ENCODE data around the gene PHYHD1. TPM values are rescaled to one million over a fixed set of nuclear protein-coding genes. Genes with fewer than 3 reads are reported as not detected.
A peak's percentile ranks its signal among the peaks of the same experiment; 100 is the strongest.
"Not testable (repeated sequence)": the region's sequence is repeated elsewhere in the genome, so short reads cannot be mapped to it uniquely, and the experiment has no call there.

The PHYHD1 gene
- polyA plus RNA-seq, 3 donors: 41.6 to 58.1 (median 51.5) TPM

DNA sequence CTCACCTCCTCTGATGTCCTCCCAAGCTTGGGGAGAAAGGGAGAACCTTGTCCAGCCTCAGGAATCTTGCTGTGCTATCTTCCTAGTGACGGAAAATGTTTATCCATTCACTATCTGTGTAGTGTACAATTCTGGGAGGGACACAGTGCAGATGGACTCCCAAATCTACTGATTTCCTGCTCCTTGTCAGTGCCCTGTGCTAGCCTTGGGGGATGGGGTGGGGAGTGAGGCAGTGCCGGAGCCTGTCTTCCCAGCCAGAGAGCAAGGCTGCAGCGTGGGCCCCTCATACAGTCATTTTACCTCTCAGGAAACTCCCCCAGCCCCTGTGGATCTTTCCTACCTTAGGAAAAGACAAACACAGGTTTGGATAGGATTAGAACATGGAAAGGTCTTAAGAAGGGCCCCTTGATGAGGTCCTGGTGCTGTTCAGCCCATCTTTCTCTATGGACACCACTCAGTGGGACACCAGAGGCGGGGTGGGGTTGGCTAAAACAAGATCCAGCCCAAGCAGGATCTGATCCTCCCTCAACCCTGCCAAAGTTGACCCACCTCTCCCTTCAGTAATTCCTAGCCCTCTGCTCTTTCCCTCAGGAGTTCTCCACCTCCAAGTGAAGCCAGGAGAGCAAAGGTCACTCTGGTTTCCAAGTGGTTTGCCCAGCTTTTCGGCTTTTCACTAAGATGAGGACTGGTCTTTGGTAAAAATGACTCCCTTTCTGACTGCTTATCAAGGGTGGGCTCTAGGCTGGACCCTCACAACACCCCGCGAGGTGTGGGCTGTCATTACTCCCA is 23.2 kb downstream of the PHYHD1 start:
- 86 to 90% (median 87%) methylated on average over 7 of the region's 7 CpGs for WGBS, 3 donors
- H3K27ac ChIP-seq (ENCODE audit: low read depth, low read length): no peak overlapping the region

DNA sequence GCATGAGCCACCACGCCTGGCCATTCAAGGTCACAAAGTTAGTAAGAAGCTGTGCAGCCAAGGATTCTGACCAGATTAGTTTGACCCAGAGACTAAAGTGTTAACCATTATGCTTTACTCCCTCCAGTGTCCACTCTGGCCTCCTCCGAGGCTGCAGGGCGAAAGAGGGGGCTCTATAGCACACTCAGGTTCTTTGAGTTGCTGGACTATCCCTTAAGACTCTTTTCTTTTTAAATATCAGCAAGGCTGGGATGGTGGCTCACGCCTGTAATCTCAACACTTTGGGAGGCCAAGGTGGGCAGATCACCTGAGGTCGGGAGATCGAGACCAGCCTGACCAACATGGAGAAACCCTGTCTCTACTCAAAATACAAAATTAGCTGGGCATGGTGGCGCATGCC is 24.2 kb downstream of the PHYHD1 start:
- WGBS, 3 donors: 86 to 92% (median 90%) methylated on average over 7 of the region's 7 CpGs
- H3K27ac ChIP-seq (ENCODE audit: low read depth, low read length): not testable (repeated sequence)

DNA sequence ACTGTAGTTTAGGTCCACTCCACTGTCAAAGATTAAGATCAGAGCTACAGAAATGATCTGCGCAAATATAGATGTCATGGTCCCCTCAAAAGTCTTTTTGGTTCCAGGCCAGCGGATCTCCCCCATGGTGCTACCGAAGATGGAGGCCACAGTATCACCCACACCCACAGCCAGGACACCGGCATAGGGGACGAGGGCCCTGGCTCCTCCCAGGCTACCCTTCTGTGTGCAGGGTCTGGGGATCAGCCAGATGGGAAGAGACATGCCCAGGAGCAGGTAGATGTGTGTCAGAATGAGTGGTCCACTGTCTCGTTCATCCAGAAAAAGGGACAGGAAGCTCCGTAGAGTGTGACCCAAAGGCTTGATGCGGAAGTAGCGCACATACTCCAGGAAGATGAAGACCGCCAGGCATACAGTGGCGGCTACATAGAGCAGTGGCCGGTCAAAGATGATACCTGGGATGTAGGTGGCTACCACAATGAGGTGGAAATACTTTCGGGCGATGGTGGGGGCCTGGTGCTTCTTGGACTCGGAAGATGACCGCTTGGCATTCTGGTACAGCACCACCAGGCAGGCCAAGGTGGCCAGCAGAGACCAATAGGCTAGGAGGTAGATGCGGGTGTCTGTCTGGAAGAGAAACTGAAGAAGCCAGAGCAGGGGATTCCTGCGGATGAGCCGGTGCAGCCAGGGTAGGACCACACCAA is 25.2 kb downstream of the PHYHD1 start:
- no peak overlapping the region for H3K27ac ChIP-seq (ENCODE audit: low read depth, low read length)
- WGBS, 3 donors: 95 to 97% (median 96%) methylated on average over 19 of the region's 19 CpGs

DNA sequence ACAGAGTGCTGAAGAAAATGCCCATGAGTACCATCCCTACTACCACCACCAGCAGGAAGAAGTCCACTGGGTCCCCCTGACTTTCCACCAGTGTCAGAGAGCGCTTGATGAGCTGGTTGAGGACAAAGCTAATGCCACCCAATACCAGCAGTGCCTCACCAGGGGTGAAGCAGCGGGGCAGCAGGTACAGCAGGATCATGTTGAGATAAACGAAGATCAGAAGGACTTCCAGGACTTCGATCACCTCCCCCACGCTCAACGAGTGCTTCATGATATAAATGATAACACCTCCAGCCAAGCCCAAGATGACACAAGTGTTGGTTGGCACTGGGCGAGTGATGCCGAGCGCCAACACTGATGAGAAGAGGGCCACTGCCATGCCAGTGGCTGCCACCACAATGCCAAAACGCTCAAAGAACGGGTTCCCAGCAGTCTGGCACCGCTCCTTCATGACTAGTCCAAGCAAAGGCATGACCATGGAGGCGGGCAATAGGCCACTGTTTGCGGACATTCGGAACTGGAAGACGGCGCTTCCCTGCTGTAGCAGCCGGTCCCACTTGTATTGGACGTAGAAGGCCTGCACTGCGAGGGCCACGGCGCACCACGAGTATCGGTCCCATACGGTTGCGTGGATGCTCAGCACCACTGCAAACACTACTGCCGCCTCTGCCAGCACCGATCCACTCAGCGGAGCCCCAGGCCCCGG is 25.9 kb downstream of the PHYHD1 start:
- no peak overlapping the region for H3K27ac ChIP-seq (ENCODE audit: low read depth, low read length)
- 21 to 31% (median 28%) methylated on average over 30 of the region's 30 CpGs for WGBS, 3 donors

DNA sequence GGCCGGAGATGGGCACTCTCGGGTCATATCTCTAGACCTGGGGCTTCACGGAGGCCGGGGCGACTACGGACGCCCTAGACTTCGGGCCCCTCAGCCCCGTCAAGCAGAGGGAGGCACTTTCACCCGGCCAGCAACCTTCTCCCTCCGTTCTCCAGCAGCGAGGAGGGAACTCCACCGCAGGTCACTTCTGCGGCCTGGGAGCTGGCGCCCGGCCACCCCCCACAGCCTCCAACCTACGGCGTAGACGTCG is 26.4 kb downstream of the PHYHD1 start:
- WGBS, 3 donors: 0 to 1% (median 0%) methylated on average over 11 to 20 of the region's 20 CpGs

DNA sequence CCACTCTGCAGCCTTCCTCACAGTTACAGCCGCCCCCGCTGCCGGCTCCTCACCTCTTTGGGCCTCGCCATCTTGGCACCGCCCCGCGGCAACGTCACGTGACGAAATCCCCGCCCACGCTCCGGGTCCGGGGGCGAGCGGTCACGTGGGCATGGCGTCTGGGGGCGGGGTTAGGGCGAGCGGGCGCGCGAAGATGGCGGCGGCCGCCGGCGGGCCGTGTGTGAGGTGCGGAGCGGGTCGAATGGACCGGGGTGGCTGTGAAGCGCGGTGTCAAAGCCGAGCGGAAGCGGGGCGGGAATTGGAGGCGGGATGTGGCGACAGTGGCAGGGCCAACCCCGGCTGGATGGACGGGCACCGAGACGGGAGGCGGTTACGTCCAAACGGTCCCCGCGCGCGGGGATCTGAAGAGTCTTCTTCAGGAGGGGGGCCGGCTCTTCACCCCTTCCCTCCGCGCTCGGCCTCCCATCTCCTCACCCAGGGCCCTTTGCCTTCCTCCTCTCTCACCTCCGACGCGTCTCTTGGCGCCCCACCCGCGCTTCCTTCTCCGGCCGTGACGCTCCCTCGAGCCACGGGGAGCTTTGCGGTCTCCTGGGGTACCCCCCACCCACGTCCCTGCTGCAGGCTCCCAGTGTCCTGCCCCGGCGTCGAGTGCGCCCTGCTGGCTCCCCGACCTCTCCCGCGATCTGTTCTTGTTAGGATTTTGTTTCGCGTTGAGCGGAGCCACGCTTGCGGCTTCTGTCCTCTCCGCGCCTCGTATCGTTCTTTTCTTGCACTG is 26.9 kb downstream of the PHYHD1 start, which contains the start of the genes DOLK and NUP188:
Gene DOLK (minus strand): TSS at position 77 of the 775 bp plus-strand sequence. CDS start 300 bp downstream, outside the sequence.
Gene NUP188 (plus strand): TSS at position 173 of the 775 bp plus-strand sequence. CDS start 21 bp downstream, at position 194.
- H3K27ac ChIP-seq (ENCODE audit: low read depth, low read length): peak within 1 kb of the TSS; percentile 68
- 0 to 1% (median 1%) methylated on average over 65 to 86 of the region's 86 CpGs for WGBS, 3 donors

More for the DNA sequence above, 26.4 kb downstream of the PHYHD1 start:
- no peak overlapping the region for H3K27ac ChIP-seq (ENCODE audit: low read depth, low read length)

DNA sequence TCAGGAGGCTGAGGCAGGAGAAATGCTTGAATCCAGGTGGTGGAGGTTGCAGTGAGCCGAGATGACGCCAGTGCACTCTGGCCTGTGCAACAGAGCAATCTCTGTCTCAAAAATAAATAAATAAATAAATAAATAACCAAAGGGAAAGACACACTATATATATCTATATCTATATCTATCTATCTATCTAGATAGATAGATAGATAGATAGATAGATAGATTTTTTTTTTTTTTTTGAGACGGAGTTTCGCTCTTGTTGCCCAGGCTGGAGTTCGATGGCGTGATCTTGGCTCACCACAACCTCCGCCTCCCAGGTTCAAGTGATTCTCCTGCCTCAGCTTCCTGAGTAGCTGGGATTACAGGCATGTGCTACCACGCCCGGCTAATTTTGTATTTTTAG is 40.6 kb downstream of the PHYHD1 start:
- H3K27ac ChIP-seq (ENCODE audit: low read depth, low read length): not testable (repeated sequence)
- WGBS, 3 donors: 95 to 97% (median 97%) methylated on average over 9 of the region's 9 CpGs

DNA sequence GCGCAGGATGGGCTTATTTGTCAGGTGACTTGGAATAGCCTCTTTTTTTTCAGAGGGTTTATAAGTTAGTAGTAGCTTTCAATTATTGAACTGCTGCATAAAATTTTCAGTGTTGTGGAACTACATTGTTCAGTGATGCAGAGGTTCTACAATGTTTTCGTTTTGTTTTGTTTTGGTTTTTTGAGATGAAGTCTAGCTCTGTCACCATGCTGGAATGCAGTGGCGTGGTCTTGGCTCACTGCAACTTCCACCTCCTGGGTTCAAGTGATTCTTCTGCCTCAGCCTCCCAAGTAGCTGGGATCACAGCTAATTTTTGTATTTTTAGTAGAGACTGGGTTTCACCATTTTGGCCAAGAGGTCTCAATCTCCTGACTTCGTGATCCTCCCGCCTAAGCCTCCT is 48.7 kb downstream of the PHYHD1 start:
- H3K27ac ChIP-seq (ENCODE audit: low read depth, low read length): no peak overlapping the region
- WGBS, 3 donors: 93 to 97% (median 94%) methylated on average over 5 of the region's 5 CpGs

DNA sequence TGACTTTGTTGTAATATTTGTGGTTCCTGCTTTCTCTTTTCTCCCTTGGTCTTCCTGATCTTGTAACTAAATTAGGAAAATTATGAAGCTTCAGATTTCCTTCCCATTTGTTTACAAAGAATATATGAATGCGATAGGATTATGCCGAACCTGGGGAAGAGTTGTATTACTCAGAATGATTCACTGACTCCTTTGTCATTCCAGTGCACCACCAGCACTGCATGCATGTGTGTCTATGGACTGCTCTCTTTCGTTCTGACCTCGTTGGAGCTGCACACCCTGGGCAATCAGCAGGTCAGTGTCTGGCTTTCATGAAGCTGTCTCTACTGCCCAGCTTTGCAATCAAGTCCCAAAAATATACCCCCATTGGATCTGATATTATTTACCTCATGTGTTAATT is 52.2 kb downstream of the PHYHD1 start:
- no peak overlapping the region for H3K27ac ChIP-seq (ENCODE audit: low read depth, low read length)
- WGBS, 3 donors: 81 to 89% (median 89%) methylated on average over 4 of the region's 4 CpGs

DNA sequence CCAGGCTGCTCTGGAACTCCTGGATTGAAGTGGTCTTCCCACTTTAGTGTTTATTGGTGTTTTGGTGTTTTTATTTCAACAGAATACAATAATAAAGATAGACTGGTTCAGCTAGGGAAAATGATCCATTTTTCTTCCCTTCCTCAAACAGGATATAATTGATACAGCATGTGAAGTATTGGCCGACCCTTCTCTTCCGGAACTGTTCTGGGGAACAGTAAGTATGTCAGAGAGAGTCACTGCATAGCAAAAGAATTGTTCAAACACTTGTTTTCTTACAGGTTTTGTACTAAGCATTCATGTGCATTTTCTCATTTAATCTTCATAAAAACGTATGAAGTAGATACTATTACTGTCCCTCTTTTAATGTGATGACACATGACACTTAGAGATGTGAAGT is 58.3 kb downstream of the PHYHD1 start:
- WGBS, 3 donors: 83 to 94% (median 89%) methylated on average over 3 of the region's 3 CpGs
- no peak overlapping the region for H3K27ac ChIP-seq (ENCODE audit: low read depth, low read length)

DNA sequence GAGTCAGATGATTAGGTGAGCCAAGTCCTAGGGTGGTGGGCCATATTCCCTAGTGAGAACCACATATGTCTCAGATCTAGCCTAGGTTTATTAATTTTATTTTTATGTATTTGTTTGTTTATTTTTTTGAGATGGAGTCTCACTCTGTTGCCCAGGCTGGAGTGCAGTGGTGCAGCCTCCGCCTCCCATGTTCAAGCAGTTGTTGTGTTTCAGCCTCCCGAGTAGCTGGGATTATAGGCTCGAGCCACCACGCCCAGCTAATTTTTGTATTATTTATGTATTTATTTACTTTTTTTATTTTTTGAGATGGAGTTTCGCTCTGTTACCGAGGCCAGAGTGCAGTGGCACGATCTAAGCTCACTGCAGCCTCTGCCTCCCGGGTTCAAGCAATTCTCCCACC is 62.8 kb downstream of the PHYHD1 start:
- WGBS, 3 donors: 96 to 97% (median 96%) methylated on average over 8 of the region's 8 CpGs
- H3K27ac ChIP-seq (ENCODE audit: low read depth, low read length): no peak overlapping the region

DNA sequence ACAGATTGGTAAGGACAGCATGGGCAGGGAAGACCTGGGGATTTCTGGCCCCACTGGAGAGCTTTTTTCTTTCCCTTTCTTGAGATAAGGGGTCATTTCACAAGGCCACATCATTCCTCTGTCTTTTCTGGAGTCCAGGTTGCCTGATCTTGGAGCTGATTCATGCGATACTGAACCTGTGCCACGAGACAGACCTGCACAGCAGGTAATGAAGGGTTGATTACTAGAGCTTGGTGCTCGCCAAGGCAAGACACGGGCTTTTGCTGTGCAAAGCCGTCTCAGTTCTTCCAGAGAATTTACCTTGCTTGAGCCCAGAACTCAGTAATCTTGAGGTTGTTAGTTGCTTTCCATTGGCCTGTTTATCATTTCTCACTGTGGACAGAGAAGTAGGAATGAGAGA is 65.9 kb downstream of the PHYHD1 start:
- no peak overlapping the region for H3K27ac ChIP-seq (ENCODE audit: low read depth, low read length)
- WGBS, 3 donors: 82 to 96% (median 93%) methylated on average over 5 of the region's 5 CpGs

DNA sequence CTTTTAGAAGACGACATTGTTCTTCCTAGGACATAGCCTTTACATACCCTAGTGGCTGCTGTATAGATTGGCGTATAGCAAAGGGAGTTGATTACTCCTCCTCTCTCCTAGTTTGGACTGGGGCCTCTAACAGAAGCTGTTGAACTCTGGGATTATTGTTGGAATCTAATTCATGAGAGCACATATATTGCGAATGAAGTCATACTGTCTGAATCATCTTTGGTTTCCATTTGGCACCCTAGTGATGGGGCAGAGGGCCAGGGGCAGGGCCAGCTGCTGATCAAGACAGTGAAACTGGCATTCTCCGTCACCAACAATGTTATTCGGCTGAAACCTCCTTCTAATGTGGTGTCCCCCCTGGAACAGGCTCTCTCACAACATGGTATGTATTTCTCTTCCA is 67.0 kb downstream of the PHYHD1 start:
- no peak overlapping the region for H3K27ac ChIP-seq (ENCODE audit: low read depth, low read length)
- 86 to 94% (median 94%) methylated on average over 5 of the region's 5 CpGs for WGBS, 3 donors

Other genes with a start within 250 kb of the PHYHD1 start
- gene SET, start 231.8 kb upstream of the PHYHD1 start, polyA plus RNA-seq: 100 to 1,000 TPM in 2 of 3 donors, 10 to 100 TPM in 1; 85.2 to 179 (median 111) TPM
- gene PKN3, start 218.5 kb upstream of the PHYHD1 start, polyA plus RNA-seq: 10 to 100 TPM in 2 of 3 donors, 1 to 10 TPM in 1; 5.9 to 21.4 (median 13.8) TPM
- 10 to 100 TPM; 28.8 to 73.3 (median 43.7) TPM for gene ZDHHC12, start 196.9 kb upstream of the PHYHD1 start, polyA plus RNA-seq
- gene ZER1, start 149.1 kb upstream of the PHYHD1 start, polyA plus RNA-seq: 10 to 100 TPM; 13.4 to 23.3 (median 20.1) TPM
- 10 to 100 TPM; 14.2 to 19.1 (median 16.2) TPM for gene TBC1D13, start 133.7 kb upstream of the PHYHD1 start, polyA plus RNA-seq
- gene ENDOG, start 102.5 kb upstream of the PHYHD1 start, polyA plus RNA-seq: 10 to 100 TPM; 11.4 to 22.6 (median 22.0) TPM
- 10 to 100 TPM; 16.3 to 34.9 (median 21.0) TPM for gene SPOUT1, start 91.2 kb upstream of the PHYHD1 start, polyA plus RNA-seq
- 1 to 10 TPM; 1.7 to 6.2 (median 3.3) TPM for gene KYAT1, start 39.0 kb upstream of the PHYHD1 start, polyA plus RNA-seq
- gene LRRC8A, start 38.8 kb upstream of the PHYHD1 start, polyA plus RNA-seq: 10 to 100 TPM; 15.3 to 31.3 (median 21.6) TPM
- 10 to 100 TPM in 1 of 3 donors, 1 to 10 TPM in 2; 4.7 to 15.5 (median 9.5) TPM for gene DOLK, start 26.6 kb downstream of the PHYHD1 start, polyA plus RNA-seq
- gene NUP188, start 26.7 kb downstream of the PHYHD1 start, polyA plus RNA-seq: 10 to 100 TPM in 2 of 3 donors, 1 to 10 TPM in 1; 7.8 to 20.9 (median 12.4) TPM
- 10 to 100 TPM; 44.2 to 78.3 (median 55.2) TPM for gene SH3GLB2, start 107.3 kb downstream of the PHYHD1 start, polyA plus RNA-seq
- 10 to 100 TPM; 11.6 to 25.2 (median 21.5) TPM for gene MIGA2, start 115.6 kb downstream of the PHYHD1 start, polyA plus RNA-seq
- 1 to 10 TPM; 3.5 to 7.8 (median 7.3) TPM for gene DOLPP1, start 160.1 kb downstream of the PHYHD1 start, polyA plus RNA-seq
- gene CRAT, start 189.8 kb downstream of the PHYHD1 start, polyA plus RNA-seq: 10 to 100 TPM; 51.4 to 74.8 (median 52.2) TPM
- gene PTPA, start 190.4 kb downstream of the PHYHD1 start, polyA plus RNA-seq: 10 to 100 TPM; 42.9 to 78.6 (median 43.6) TPM